Smooth muscle cell (in vitro differentiated cells): ENCODE measurements around the gene MYL5. TPM values are rescaled to one million over a fixed set of nuclear protein-coding genes. Genes with fewer than 3 reads are reported as not detected.

Source experiments
- DNase-seq: peaks from one replicate; lab custom pipeline; 2025; ENCODE audit not compliant: unreplicated experiment; lab: John Stamatoyannopoulos, UW
- H2AFZ ChIP-seq: fragments of 200-600 bp; sonication (generic); 2 replicates; pipeline ENCODE4 v1.6.0; 2016; ENCODE audit warnings: antibody characterized with exemption, low read depth, mild to moderate bottlenecking
- H3F3A ChIP-seq: fragments of 200-600 bp; sonication (generic); 2 replicates; pipeline ENCODE4 v1.6.0; 2017; ENCODE audit warnings: antibody characterized with exemption, low read depth
- H3K27ac ChIP-seq: fragments of 200-600 bp; sonication (generic); 2 replicates; pipeline ENCODE4 v1.5.1; 2016; ENCODE audit warnings: low read depth, mild to moderate bottlenecking
- H3K27me3 ChIP-seq: fragments of 200-600 bp; sonication (generic); 2 replicates; pipeline ENCODE4 v1.6.1; 2016; ENCODE audit warnings: low read depth, mild to moderate bottlenecking
- H3K36me3 ChIP-seq: fragments of 200-600 bp; sonication (generic); 2 replicates; pipeline ENCODE4 v1.5.1; 2016; ENCODE audit warnings: low read depth
- H3K4me1 ChIP-seq: fragments of 200-600 bp; sonication (generic); 2 replicates; pipeline ENCODE4 v1.5.1; 2016; ENCODE audit warnings: low read depth
- H3K4me2 ChIP-seq: fragments of 200-600 bp; sonication (generic); 2 replicates; pipeline ENCODE4 v1.6.0; 2016; ENCODE audit warnings: mild to moderate bottlenecking
- H3K4me3 ChIP-seq: fragments of 200-600 bp; sonication (generic); 2 replicates; pipeline ENCODE4 v1.5.1; 2016; ENCODE audit warnings: mild to moderate bottlenecking
- H3K79me2 ChIP-seq: fragments of 200-600 bp; sonication (generic); 2 replicates; pipeline ENCODE4 v1.6.0; 2016; ENCODE audit warnings: low read depth, mild to moderate bottlenecking
- H3K9ac ChIP-seq: fragments of 200-600 bp; sonication (generic); 2 replicates; pipeline ENCODE4 v1.6.0; 2016; ENCODE audit warnings: low read depth
- H3K9me3 ChIP-seq: fragments of 200-600 bp; sonication (generic); replicated peaks from 2 replicates; pipeline ENCODE4 v1.5.1; 2016; ENCODE audit warnings: low read depth
- H4K20me1 ChIP-seq: fragments of 200-600 bp; sonication (generic); 2 replicates; pipeline ENCODE4 v1.6.0; 2016; ENCODE audit warnings: low read depth
- CTCF ChIP-seq: fragments of 200-600 bp; sonication (generic); IDR thresholded peaks from 2 replicates; pipeline ENCODE4 v1.5.1; 2017; ENCODE audit warnings: borderline replicate concordance, mild to moderate bottlenecking, antibody characterized with exemption; ENCODE audit not compliant: insufficient read depth, poor library complexity, severe bottlenecking
- WGBS: methylation state at CpG from one replicate; pipeline ENCODE4 v1.1.7; 2016; ENCODE audit warnings: low lambda C conversion rate; 5-methylcytosine and 5-hydroxymethylcytosine counted together
- polyA plus RNA-seq: library from polyadenylated mRNA; unstranded; fragments of >200 nt; fragmentation: Nextera tagmentation; extraction: Ambion mirVana; gene quantifications from 2 replicates; pipeline ENCODE4 v1.2.1, GENCODE V29; 2016
- total RNA-seq: library from RNA; depleted of rRNA; stranded (reverse); fragments of >200 nt; gene quantifications from 2 replicates; pipeline ENCODE4 v1.2.3, GENCODE V29; 2014

The MYL5 gene
- total and polyA plus RNA-seq, 2 experiments from 2014 or later: 6.7 to 6.8 TPM

- H3K36me3 ChIP-seq: no peaks in the 10 kb centered on the region
- H2AFZ ChIP-seq: no peak overlapping the region
- DNase-seq: no peak
- H3K4me3 ChIP-seq: no peak overlapping the region
- H3K9me3 ChIP-seq: no peaks in the 10 kb centered on the region
- whole genome bisulfite sequencing: 96% methylated on average over 6 of the region's 6 CpGs
- H4K20me1 ChIP-seq: peaks cover 74% of the 10 kb centered on the region
- peaks cover 86% of the 10 kb centered on the region for H3K79me2 ChIP-seq
- no peak for TF ChIP-seq CTCF
- no peaks in the 10 kb centered on the region for H3K27me3 ChIP-seq
- H3F3A ChIP-seq: no peaks in the 10 kb centered on the region
- H3K4me2 ChIP-seq: no peak overlapping the region
- H3K9ac ChIP-seq: no peak overlapping the region
- H3K4me1 ChIP-seq: peaks cover 20% of the 10 kb centered on the region
- H3K27ac ChIP-seq: no peak overlapping the region
Observed at GRCh38 chr4:709348-709747, 35.0 kb downstream of the MYL5 start.

GRCh38 chr4:710116-710515, 35.8 kb downstream of the MYL5 start:
- Histone ChIP-seq H3K27me3 (no peaks in the 10 kb centered on the region), H3K9me3 (no peaks in the 10 kb centered on the region), H3K4me2 (no peak overlapping the region), H4K20me1 (peaks cover 81% of the 10 kb centered on the region), H2AFZ (no peak overlapping the region), H3K4me3 (no peak overlapping the region), H3K79me2 (peaks cover 94% of the 10 kb centered on the region), H3F3A (no peaks in the 10 kb centered on the region), H3K27ac (no peak overlapping the region), H3K9ac (no peak overlapping the region), H3K4me1 (peaks cover 20% of the 10 kb centered on the region), H3K36me3 (no peaks in the 10 kb centered on the region)
- no peak for DNase-seq
- 95% methylated on average over 9 of the region's 9 CpGs for WGBS
- TF ChIP-seq CTCF: no peak

GRCh38 chr4:710916-711315, 36.6 kb downstream of the MYL5 start:
- no peak for DNase-seq
- no peak for TF ChIP-seq CTCF
- Histone ChIP-seq H2AFZ (no peak overlapping the region), H3K27me3 (no peaks in the 10 kb centered on the region), H3K4me3 (no peak overlapping the region), H4K20me1 (peaks cover 87% of the 10 kb centered on the region), H3K36me3 (no peaks in the 10 kb centered on the region), H3K27ac (no peak overlapping the region), H3K4me1 (peaks cover 20% of the 10 kb centered on the region), H3F3A (no peaks in the 10 kb centered on the region), H3K9me3 (no peaks in the 10 kb centered on the region), H3K9ac (no peak overlapping the region), H3K79me2 (peaks cover 97% of the 10 kb centered on the region), H3K4me2 (no peak overlapping the region)
- 98% methylated on average over 13 of the region's 13 CpGs for WGBS

- Histone ChIP-seq H4K20me1 (peaks cover 92% of the 10 kb centered on the region), H3K36me3 (no peaks in the 10 kb centered on the region), H3K4me3 (no peak overlapping the region), H3K27ac (no peak overlapping the region), H3K4me2 (no peak overlapping the region), H3K9me3 (no peaks in the 10 kb centered on the region), H3K4me1 (peaks cover 17% of the 10 kb centered on the region), H3K27me3 (no peaks in the 10 kb centered on the region), H3F3A (no peaks in the 10 kb centered on the region), H2AFZ (no peak overlapping the region), H3K9ac (no peak overlapping the region), H3K79me2 (peaks cover 88% of the 10 kb centered on the region)
- no peak for DNase-seq
- no peak for TF ChIP-seq CTCF
- 84% methylated on average over 3 of the region's 3 CpGs for WGBS
Observed at GRCh38 chr4:712093-712492, 37.8 kb downstream of the MYL5 start.
